RPMI7951 (cell line): ENCODE measurements around the gene OR1Q1. TPM values are rescaled to one million over a fixed set of nuclear protein-coding genes. Genes with fewer than 3 reads are reported as not detected.
"Not testable (repeated sequence)": the region's sequence is repeated elsewhere in the genome, so short reads cannot be mapped to it uniquely, and the experiment has no call there.

Experiments used
- DNase-seq: peaks from one replicate; pipeline ENCODE4 v3.0.0-alpha.2; 2012; ENCODE audit warnings: low read depth
- total RNA-seq: library from RNA; depleted of rRNA; stranded (reverse); fragments of >200 nt; shearing (Covaris generic); gene quantifications from 2 replicates; pipeline ENCODE4 v1.2.3, GENCODE V29; 2014; rRNA removed

OR1Q1 gene, protein sequence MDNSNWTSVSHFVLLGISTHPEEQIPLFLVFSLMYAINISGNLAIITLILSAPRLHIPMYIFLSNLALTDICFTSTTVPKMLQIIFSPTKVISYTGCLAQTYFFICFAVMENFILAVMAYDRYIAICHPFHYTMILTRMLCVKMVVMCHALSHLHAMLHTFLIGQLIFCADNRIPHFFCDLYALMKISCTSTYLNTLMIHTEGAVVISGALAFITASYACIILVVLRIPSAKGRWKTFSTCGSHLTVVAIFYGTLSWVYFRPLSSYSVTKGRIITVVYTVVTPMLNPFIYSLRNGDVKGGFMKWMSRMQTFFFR
- not detected in 2 replicates for total RNA-seq

DNA sequence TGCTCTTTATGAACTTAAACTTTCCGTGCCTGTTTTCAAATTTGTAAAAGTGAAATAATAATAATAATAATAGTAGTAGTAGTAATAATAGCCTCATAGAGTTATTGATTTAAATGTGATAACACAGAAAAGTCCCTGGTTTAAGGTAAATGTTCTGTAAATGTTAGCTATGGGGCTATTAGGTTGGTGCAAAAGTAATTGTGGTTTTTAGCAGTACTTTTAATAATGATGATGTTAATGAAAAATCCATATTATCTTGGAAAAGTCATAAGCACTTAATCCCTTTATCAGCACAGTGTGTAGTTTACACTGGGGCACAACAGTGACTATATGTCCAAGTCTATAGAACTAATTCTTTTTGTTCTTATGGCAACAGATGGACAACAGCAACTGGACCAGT lies at the start of gene OR1Q1:
TSS of gene OR1Q1 (plus strand) at position 377 of the 400 bp plus-strand sequence. CDS start at position 377, 0 bp downstream.
- no peak for DNase-seq

- no peak for DNase-seq
These were observed 46.6 kb upstream of the OR1Q1 start for GRCh38 chr9:122567901-122568300.

DNA sequence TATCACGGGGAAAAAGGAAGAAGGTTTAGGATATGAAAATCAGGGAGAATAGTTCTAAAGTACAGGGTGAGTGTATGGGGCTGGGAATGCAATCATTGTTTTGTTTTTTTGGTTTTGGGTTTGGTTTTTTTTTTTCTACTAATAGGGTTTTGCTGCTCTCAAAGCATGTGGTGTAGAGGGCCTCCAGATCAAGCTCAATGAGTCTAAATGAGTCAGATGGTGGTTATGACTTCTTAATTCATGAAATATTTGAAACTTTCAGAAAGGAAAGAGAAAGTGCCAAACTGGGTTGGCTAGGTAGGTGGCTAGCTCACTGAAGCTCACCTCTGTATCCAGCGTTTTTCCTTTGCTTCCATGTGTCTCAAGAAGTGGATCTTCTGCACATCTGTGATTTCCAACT lies 42.1 kb upstream of the OR1Q1 start:
- no peak for DNase-seq

DNA sequence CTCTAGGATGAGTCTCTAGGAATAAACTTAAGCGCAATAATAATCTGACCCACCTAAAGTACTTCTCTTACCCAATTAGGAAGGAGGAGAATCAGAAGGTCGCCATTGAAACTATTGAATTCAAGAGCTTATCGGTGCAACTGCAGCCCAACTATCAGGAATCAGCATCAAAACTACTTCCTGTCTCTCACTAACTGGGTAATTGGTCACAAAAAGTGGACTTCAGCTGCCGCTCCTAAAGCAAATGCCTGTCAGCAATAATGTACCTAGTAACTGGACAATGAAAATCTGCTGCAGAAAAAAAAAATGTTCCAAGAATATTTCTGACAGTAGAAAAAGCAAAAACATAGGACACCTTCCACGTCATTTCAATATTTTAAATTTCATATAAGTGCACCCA lies 34.7 kb upstream of the OR1Q1 start:
- no peak for DNase-seq

DNA sequence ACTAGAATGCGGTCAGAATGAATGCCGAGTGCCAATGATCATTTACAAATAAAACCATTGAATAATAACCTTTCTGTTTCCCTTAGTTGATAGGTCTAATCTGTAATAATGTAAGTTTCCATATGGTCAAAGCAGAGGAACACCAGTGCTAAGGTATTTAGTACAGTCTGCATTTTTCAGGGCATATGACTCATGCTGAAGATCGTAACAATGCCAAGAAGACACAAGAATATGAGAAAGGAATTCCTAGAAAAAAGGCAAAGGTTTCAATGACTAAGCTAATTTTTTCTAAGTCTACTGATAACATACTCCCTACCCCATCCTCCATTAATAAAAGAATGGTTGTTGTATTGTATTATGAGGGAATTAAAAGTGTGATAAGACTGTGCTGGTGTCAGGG lies 34.2 kb upstream of the OR1Q1 start:
- peak; percentile 71 for DNase-seq

- not testable (repeated sequence) for DNase-seq
These were observed 31.3 kb upstream of the OR1Q1 start, which contains the start of gene OR1L8 for GRCh38 chr9:122583284-122583683. OR1L8 (minus strand) TSS chr9:122583384; CDS start chr9:122568477, 14,907 bp downstream.

- no peak for DNase-seq
These were observed 8.8 kb upstream of the OR1Q1 start for GRCh38 chr9:122605691-122606090.

DNA sequence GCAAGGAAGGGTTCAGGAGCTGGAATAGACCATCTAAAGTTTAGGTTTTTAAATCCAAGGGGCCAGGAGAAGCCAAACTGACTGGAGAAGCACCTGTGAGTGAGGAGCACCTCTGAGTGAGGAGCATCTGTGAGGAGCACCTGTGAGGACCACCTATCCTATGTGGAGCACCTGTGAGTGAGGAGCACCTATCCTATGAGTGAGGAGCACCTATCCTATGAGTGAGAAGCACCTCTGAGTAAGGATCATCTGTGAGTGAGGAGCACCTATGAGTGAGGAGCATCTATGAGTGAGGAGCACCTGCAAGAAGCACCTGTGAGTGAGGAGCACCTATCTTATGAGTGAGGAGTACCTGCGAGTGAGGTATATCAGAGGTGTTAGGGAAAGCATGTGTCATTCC lies 8.0 kb upstream of the OR1Q1 start:
- DNase-seq, result no peak

- DNase-seq, result peak; percentile 3
These were observed 4.7 kb upstream of the OR1Q1 start for GRCh38 chr9:122609804-122610203.

DNA sequence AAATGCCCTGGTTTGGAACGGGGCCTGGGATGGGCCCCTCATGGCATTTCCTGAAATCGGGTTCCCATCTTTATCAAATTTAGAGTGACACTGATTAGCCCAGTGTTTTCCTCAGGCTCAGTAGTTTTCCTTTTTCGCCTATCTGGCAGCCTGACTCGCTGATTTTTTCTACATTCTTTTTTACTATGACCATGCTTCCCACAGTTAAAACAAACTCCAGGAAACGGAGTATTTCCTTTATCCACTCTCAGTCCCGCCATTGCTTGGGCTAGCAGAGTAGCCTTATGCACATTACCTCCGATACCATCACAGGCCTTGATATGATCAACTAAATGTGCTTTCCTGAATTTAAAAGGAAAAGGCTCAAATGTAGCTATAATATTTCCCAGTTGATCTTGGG lies 5.5 kb downstream of the OR1Q1 start:
- no peak for DNase-seq

DNA sequence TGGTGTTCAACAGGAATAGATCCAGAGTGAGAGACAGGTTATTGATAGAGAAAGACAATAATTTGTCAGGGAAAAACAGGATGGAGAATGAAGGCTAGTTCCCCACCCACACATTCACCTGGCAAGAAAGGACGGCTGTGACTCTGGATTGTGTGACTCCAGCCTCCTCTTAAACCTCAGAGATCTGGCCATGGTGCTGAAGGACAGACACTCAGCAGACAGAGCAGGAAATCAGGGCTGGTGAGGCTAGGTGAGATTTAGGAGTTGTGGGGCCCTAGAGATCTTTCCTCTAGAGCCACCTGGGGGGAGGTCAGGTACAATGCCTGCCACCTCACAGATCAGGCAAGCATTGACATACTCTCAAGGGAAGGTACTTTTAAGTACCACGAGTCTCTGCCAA lies 27.7 kb downstream of the OR1Q1 start:
- no peak for DNase-seq

- DNase-seq, result no peak
These were observed 41.8 kb downstream of the OR1Q1 start for GRCh38 chr9:122656378-122656777.

GRCh38 chr9:122657527-122657926 lies 43.0 kb downstream of the OR1Q1 start, which contains the start of gene OR1B1:
OR1B1 (minus strand) TSS chr9:122657627.
- DNase-seq, result no peak

DNA sequence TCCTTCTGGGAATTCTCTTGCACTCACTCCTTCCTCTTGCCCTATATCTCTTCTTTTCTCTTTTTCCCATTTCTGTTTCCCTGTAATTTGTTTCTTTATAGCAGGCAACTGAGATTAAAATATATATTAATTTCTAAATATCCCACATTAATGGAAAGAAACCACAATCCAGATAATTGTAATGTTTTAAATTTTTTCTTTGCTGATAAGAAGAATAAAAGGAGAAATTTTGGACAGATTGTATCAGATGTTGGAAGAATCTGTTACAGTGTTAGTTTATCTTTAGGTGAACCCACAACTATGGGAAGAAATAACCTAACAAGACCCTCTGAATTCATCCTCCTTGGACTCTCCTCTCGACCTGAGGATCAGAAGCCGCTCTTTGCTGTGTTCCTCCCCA lies 46.9 kb downstream of the OR1Q1 start, which contains the start of gene OR1L1:
TSS of gene OR1L1 (plus strand) at position 301 of the 400 bp plus-strand sequence. CDS start at position 301, 0 bp downstream.
- no peak for DNase-seq

Other genes starting within 250 kb of the OR1Q1 start
- 10.1 and 11.5 TPM in 2 replicates for gene PTGS1, start 243.7 kb upstream of the OR1Q1 start, total RNA-seq
- gene OR1J1, start 136.8 kb upstream of the OR1Q1 start, total RNA-seq, result not detected in 2 replicates
- gene OR1J2, start 103.9 kb upstream of the OR1Q1 start, total RNA-seq, result not detected in 2 replicates
- not detected in 2 replicates for gene OR1J4, start 95.6 kb upstream of the OR1Q1 start, total RNA-seq
- not detected in 2 replicates for gene OR1N1, start 87.4 kb upstream of the OR1Q1 start, total RNA-seq
- not detected in 2 replicates for gene OR1N2, start 61.6 kb upstream of the OR1Q1 start, total RNA-seq
- not detected in 2 replicates for gene OR1L8, start 31.4 kb upstream of the OR1Q1 start, total RNA-seq
- gene OR1B1, start 42.9 kb downstream of the OR1Q1 start, total RNA-seq, result not detected in 2 replicates
- not detected in 2 replicates for gene OR1L1, start 47.0 kb downstream of the OR1Q1 start, total RNA-seq
- not detected in 2 replicates for gene OR1L3, start 60.4 kb downstream of the OR1Q1 start, total RNA-seq
- not detected in 2 replicates for gene OR1L4, start 109.3 kb downstream of the OR1Q1 start, total RNA-seq
- not detected in 2 replicates for gene OR1L6, start 127.6 kb downstream of the OR1Q1 start, total RNA-seq
- gene OR5C1, start 174.2 kb downstream of the OR1Q1 start, total RNA-seq, result not detected in 2 replicates
- not detected in 2 replicates for gene OR1K1, start 185.4 kb downstream of the OR1Q1 start, total RNA-seq
- gene PDCL, start 213.8 kb downstream of the OR1Q1 start, total RNA-seq, result 21.5 and 23.7 TPM in 2 replicates